Mesodermal cell (in vitro differentiated cells): Measurements from ENCODE around the gene TACC3.

Experiments
- H3K27ac ChIP-seq: 2 replicates; pipeline ENCODE4 v1.7.0; 2013; ENCODE audit warnings: mild to moderate bottlenecking, low read depth, low read length, moderate library complexity; ENCODE audit not compliant: severe bottlenecking
- H3K36me3 ChIP-seq: 2 replicates; pipeline ENCODE4 v1.7.1; 2013; ENCODE audit warnings: mild to moderate bottlenecking, low read length, moderate library complexity; ENCODE audit not compliant: control insufficient read depth, insufficient read depth
- H3K4me1 ChIP-seq: one replicate; pipeline ENCODE4 v1.7.1; 2013; ENCODE audit warnings: mild to moderate bottlenecking, low read length; ENCODE audit not compliant: insufficient read depth, control insufficient read depth, poor library complexity, severe bottlenecking
- H3K4me3 ChIP-seq: 2 replicates; pipeline ENCODE4 v1.7.0; 2013; ENCODE audit warnings: low read length, control low read depth, mild to moderate bottlenecking; ENCODE audit not compliant: insufficient read depth, poor library complexity, severe bottlenecking; ENCODE audit errors: extremely low read depth
- H3K9me3 ChIP-seq: 2 replicates; pipeline ENCODE4 v1.7.1; 2013; ENCODE audit warnings: mild to moderate bottlenecking, low read length, moderate library complexity; ENCODE audit not compliant: control insufficient read depth
- WGBS, 2 experiments: methylation state at CpG; one replicate each; pipeline ENCODE4 v1.1.5; 2013; ENCODE audit warnings: missing lambda C conversion rate in 2 of 2; ENCODE audit not compliant: insufficient coverage in 2 of 2; 5-methylcytosine and 5-hydroxymethylcytosine counted together

TACC3 gene

DNA sequence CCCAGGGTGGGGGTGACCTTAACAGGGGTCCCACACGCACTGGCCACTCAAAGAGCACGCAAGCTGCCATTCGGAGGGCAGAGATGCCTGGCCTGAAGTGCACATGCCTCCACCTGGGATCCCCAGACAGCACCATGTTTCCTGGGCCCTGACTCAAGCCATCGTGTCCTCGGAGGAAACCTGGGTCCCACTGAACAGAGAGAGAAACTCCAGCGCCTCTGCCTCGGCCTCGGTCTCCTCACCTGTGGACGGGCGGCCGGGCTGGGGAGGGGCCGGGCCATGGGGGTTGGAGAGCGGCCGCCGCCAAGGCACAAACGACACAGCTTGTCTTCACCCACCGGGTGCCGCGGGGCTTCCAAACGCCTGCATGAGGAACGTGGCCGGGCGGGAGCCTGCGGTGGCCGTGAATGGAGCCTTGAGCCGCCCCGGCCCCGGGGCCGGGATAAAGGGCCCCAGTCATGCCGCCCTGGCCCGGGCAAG, 41.8 kb downstream of the TACC3 start:
- Histone ChIP-seq H3K4me3 (no peak overlapping the region), H3K4me1 (peaks cover 8% of the 10 kb centered on the region), H3K27ac (no peak overlapping the region), H3K36me3 (no peaks in the 10 kb centered on the region), H3K9me3 (no peaks in the 10 kb centered on the region)
- WGBS, 2 experiments = 65 to 69% methylated on average over 22 to 31 of the region's 31 CpGs

DNA sequence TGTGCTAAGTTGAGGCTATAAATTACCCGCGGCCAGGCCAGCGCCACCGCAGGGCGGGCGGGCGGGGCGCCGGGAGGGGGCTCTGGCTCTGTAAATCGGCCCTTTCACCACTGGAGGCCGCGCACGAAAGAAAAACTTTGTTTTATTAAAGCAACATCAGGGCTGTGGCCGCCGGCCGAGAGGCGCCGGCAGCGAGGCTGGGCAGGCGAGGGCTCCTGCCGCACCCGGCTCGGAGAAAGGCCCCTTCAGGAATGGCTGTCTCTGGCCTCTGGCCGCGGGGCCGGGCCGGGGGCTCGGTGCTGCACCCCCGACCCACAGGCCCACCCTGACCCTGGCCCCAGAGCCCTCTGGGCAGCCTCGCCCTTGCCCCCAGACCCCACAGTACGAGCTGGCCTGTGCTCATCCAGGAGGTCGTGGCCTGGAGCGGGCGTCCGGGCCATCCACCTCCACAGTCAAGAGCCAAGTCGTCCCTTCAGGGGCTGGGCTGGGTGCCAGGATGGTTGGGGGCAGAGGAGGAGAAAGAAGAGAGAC, 42.3 kb downstream of the TACC3 start:
- Histone ChIP-seq H3K9me3 (no peaks in the 10 kb centered on the region), H3K27ac (no peak overlapping the region), H3K36me3 (no peaks in the 10 kb centered on the region), H3K4me1 (peaks cover 8% of the 10 kb centered on the region), H3K4me3 (no peak overlapping the region)
- WGBS, 2 experiments = 56 to 67% methylated on average over 32 to 36 of the region's 36 CpGs

DNA sequence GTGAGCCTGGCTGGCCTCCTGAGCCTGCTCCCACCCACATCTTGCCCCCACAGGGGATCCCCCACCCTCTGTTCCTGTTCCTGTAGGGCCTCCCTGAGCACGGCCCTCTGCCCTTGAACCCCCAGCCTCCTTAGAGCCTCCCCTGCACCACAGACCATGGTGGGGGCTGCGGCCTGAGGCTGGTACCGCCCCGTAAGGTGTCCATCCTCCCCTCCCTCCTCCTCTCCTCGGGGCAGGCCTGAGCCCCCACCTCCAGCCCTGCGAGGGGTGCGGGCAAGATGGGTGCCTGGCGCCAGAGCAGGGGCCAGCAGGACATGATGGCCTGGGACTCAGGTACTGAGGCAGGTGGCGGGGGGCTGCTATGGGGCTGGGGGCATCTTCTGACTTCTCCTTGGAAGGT, 43.3 kb downstream of the TACC3 start:
- Histone ChIP-seq H3K4me3 (no peak overlapping the region), H3K9me3 (no peaks in the 10 kb centered on the region), H3K36me3 (no peaks in the 10 kb centered on the region), H3K4me1 (peaks cover 8% of the 10 kb centered on the region), H3K27ac (no peak overlapping the region)
- 93 to 100% methylated on average over 3 to 8 of the region's 9 CpGs for WGBS, 2 experiments

DNA sequence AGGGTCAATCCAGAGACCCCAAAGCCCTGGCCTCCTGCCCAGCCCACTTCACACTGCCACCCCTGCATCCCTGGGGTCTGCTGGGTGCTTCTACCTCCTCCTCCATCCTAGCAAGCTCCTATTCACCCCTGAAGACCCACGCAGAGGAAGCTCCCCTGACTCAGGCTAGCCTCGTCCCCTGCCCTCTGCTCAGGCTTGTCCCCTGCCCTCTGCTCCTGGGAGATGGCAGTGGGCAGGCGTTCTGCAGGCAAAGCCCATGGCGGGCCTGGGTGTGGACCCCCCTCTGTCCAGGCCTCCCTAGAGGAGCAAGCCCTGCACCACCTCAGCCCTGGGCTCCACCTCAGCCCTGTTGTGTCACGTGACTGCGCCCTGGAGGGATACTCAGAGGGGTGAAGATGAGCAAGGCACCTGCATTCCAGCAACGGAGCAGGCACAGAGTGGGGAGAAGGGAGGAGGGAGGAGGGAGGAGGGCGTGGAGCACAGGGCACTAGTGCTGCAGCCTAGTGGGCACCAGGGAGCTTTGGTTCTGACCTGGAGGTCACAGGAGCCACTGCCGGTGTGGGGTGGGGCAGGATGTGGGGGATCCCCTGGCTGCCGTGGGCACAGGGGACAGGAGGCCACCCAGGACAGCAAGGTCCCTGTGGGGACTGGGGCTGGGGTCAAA, 44.2 kb downstream of the TACC3 start:
- Histone ChIP-seq H3K4me3 (no peak overlapping the region), H3K36me3 (no peaks in the 10 kb centered on the region), H3K27ac (no peak overlapping the region), H3K9me3 (no peaks in the 10 kb centered on the region), H3K4me1 (peaks cover 8% of the 10 kb centered on the region)
- 74 to 78% methylated on average over 5 to 10 of the region's 10 CpGs for WGBS, 2 experiments

DNA sequence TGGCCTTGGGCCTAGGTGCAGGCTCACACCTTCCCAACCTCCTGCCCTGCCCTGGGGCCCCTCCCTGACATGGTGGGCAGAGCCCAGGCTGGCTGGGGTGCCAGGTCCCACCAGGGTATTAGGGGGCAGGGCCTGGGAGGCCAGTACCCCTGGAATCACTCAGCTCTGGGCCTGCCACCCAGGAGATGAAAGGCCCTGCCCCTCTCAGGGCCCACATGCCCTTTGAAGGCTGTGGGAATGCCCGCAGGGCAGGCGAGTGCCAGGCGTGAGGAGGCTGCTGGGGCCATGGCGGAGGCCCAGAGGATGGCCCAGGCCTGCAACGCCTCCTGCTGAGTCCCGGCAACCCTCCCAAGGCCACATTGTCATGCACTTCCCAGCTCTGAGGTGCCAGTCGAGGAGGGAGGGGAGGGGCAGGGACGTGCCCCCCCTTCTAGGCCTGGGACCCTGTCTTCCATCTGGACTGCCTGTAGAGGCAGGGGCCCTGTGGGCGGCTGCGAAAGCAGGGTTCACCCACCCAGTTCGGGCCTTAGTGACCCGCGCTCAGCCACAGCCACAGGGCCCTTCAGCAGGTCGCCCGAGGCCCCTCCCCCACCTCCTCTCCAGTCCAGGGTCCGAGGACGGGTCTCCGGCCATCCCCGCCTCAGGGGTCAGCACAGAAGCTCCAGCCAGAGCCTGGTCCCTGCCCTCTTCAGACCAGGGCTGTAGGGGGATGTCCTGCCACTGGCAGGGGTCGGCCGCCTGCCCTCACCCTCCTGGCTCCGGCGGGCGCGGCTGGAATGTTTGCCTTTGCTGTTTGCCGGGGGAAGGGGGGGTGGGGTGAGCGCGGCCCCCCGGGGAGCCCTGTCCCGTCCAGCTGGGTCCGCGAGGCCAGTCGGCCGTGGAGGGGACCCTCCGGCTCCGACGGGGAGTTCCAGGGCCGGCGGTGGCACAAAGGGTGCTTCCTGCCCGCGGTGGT, 45.1 kb downstream of the TACC3 start:
- 11 to 18% methylated on average over 26 to 35 of the region's 41 CpGs for WGBS, 2 experiments
- H3K27ac ChIP-seq = peak overlapping the region; percentile 29
- H3K4me3 ChIP-seq = peak overlapping the region; percentile 19
- peaks cover 8% of the 10 kb centered on the region for H3K4me1 ChIP-seq
- H3K9me3 ChIP-seq = no peaks in the 10 kb centered on the region
- no peaks in the 10 kb centered on the region for H3K36me3 ChIP-seq

DNA sequence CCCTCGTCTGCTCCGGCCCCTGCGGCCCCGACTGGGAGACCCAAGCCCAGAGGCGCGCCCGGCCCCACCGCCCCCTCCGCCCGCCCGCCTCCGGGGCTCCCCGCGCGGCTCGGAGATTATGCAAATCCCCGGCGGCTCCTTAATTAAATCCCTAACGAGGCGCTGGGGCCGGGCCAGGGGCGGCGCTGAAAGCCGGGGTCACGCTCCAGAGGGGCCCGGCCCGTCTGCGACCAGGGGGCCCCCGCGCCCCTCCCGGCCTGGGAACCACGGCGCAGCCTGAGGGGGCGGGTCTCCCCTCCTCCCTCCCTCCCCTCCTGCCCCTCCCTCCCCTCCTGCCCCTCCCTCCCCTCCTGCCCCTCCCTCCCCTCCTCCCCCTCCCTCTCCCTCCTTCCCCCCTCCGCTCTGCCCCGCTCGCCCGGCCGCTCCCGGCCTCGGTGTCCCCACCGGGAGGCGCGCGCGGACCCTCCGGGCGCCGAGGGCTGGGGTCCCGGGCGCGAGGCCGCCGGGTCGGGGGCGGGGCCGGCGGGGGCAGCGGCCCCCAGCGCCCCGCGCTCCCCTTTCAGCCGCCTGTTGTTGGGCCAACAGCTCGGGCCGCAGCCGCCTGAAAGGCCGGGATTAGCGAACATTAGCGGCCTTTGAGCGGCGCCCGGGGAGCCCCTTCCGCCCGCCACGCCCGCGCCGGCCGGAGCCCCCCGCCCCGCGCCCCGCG, 45.9 kb downstream of the TACC3 start:
- no peak overlapping the region for H3K27ac ChIP-seq
- no peaks in the 10 kb centered on the region for H3K9me3 ChIP-seq
- H3K4me1 ChIP-seq = peaks cover 8% of the 10 kb centered on the region
- WGBS, 2 experiments = 0 to 1% methylated on average over 46 to 53 of the region's 84 CpGs
- peak overlapping the region; percentile 19 for H3K4me3 ChIP-seq
- H3K36me3 ChIP-seq = no peaks in the 10 kb centered on the region

DNA sequence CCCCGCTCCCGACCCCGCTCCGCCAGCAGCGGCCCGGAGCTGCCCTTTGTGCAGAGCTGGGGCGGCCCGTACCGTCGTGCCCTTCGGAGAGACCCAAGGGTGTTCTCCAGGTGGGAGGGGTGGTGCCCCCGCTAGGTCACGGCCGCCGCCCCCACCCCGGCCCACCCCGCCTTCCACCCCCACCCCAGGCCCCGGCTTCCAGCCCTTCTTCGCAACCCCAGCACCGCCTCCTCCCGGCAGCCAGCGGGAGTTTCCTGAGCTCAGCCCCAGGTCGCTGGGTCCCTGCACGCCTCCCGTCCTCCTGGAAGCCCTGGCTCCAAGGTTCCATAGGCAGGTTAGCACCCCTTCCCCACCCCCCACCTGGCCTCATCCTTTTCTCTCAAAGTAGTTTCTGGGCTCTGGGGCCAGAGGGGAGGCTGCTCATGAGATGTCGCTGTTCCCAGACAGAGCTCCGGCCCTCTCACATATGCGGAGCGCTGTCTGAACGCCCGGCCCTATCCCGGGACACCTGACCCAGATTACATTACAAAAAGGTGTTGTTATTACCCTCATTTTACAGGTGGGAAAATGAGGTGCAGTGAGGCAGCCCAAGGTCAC, 46.5 kb downstream of the TACC3 start:
- Histone ChIP-seq H3K36me3 (no peaks in the 10 kb centered on the region), H3K4me1 (peaks cover 8% of the 10 kb centered on the region), H3K4me3 (no peak overlapping the region), H3K27ac (no peak overlapping the region), H3K9me3 (no peaks in the 10 kb centered on the region)
- 4 to 10% methylated on average over 11 to 14 of the region's 32 CpGs for WGBS, 2 experiments

DNA sequence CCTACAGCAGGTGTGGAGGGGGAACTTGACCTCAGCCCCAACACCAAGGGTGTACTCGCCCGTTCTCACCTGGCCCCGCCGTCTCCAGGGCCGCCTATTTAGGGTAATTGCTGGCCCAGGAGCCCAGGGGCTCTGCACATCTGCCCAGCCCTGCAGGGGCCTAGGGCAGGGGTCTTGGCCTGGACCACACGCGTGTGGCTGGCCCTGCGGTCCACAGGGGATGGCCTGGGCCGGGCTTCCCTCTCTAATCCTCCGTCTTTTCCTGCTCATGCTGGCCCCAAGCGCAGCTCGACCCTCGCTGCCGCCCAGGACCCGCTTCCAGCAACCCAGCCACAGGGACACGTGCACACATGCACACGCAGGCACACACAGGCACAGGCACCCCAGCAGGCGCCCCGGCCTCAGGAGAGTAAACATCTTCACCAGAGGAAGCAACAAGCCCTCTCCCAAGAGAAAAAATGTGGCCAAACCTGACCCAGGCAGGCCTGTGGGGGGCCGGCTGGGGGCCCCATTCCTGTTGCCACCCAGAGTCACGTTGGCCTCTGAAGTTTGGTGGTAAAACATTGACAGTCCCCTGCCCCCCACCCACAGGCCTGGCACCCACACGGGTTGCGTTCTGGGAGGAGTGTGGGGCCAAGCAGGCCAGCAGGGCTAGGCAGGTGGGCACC, 47.2 kb downstream of the TACC3 start:
- Histone ChIP-seq H3K4me1 (peaks cover 8% of the 10 kb centered on the region), H3K27ac (no peak overlapping the region), H3K36me3 (no peaks in the 10 kb centered on the region), H3K9me3 (no peaks in the 10 kb centered on the region), H3K4me3 (no peak overlapping the region)
- WGBS, 2 experiments = 76% methylated on average over 13 to 19 of the region's 23 CpGs

DNA sequence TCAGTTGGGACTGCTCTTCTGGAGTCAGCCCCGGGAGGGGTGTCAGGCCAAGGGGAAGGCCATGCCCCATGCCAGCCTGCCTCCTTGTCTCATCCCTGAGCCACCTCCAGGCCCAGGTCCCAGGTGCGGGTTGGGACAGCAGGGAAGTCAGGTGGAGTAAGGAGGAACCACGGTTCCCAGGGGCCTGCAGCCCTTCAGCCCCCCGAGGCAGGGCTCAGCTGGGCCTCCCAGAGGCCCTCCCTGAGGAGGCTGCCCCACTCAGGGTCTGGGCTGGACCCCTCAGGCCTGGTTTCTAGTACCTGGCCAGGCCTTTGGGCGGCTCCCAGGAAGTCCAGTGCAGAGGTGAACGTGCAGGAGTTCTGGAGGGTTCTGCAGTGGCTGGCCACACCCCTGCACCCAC, 48.4 kb downstream of the TACC3 start:
- Histone ChIP-seq H3K36me3 (no peaks in the 10 kb centered on the region), H3K9me3 (no peaks in the 10 kb centered on the region), H3K27ac (no peak overlapping the region), H3K4me3 (no peak overlapping the region), H3K4me1 (peaks cover 8% of the 10 kb centered on the region)
- 92 to 98% methylated on average over 4 to 6 of the region's 6 CpGs for WGBS, 2 experiments

DNA sequence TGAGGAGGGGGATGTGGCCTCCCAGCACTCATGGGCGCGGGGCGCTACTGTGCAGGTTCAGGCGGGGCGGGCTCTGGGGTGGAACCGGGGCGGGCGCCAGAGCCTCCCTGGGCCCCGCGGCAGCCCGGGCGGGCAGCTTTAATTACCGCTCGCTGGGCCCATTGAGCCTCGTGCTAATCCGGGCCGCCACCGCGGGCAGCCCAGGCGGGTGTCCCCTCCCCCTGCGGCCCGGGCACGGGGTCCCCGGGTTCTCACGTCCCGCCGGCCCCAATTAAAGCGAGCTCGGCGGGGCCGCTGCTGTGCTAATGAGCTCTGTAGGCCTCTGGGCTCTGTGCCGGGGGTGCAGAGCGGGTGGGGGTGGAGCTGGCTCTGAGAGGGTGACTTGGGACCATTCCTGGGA, 48.9 kb downstream of the TACC3 start:
- Histone ChIP-seq H3K27ac (no peak overlapping the region), H3K36me3 (no peaks in the 10 kb centered on the region), H3K4me3 (no peak overlapping the region), H3K9me3 (no peaks in the 10 kb centered on the region), H3K4me1 (peaks cover 8% of the 10 kb centered on the region)
- 90 to 94% methylated on average over 12 to 18 of the region's 33 CpGs for WGBS, 2 experiments
